NB4 (cell line): ENCODE results near the gene PAX8.
"Not testable (repeated sequence)": the region's sequence is repeated elsewhere in the genome, so short reads cannot be mapped to it uniquely, and the experiment has no call there.

Experiments used
- DNase-seq: peaks from one replicate; pipeline ENCODE4 v3.0.0; 2010; ENCODE audit warnings: low read depth
- H3K4me3 ChIP-seq: one replicate; pipeline ENCODE4 v1.5.1; 2011; ENCODE audit warnings: mild to moderate bottlenecking, low read depth, low read length, moderate library complexity
- MYC ChIP-seq: IDR thresholded peaks from 2 replicates; pipeline ENCODE4 v1.6.1; 2011; ENCODE audit warnings: low read depth, low read length
- POLR2A ChIP-seq: IDR thresholded peaks from 2 replicates; pipeline ENCODE4 v1.6.1; 2011; ENCODE audit warnings: mild to moderate bottlenecking; ENCODE audit not compliant: insufficient read length; ENCODE audit errors: extremely low read depth
- TF ChIP-seq, protein P1 (sequence below): IDR thresholded peaks from one replicate; pipeline ENCODE4 v1.5.1; 2012; ENCODE audit warnings: low read depth, low read length
- TF ChIP-seq, protein P2 (sequence below): IDR thresholded peaks from 2 replicates; pipeline ENCODE4 v1.6.1; 2011; ENCODE audit warnings: low read depth, low read length

PAX8 gene

DNA sequence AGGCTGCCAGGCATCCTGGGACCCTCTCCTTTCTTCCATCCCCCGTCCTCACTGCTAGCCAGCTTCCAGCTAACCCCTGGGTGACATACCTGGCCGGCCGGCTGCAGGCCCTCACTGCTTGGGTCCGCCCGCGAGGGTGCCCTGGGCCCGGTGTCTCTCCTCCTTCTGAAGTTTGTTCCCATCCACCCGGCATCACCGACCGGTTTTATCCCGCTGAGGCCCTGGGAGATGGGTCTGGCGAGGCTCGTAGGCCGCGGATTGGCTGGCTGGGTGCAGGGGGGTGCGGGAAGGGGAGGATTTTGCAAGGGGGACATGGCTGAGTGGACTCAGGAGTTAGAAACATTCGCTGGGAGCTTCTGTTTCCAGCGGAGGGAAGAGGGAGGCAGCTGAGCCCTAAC is at the start of gene PAX8:
PAX8 (minus strand) TSS at position 180 of the 398 bp plus-strand sequence. CDS start 527 bp downstream, outside the sequence.
- no peak for TF ChIP-seq MYC
- TF ChIP-seq POLR2A, result no peak
- TF ChIP-seq, protein P1, sequence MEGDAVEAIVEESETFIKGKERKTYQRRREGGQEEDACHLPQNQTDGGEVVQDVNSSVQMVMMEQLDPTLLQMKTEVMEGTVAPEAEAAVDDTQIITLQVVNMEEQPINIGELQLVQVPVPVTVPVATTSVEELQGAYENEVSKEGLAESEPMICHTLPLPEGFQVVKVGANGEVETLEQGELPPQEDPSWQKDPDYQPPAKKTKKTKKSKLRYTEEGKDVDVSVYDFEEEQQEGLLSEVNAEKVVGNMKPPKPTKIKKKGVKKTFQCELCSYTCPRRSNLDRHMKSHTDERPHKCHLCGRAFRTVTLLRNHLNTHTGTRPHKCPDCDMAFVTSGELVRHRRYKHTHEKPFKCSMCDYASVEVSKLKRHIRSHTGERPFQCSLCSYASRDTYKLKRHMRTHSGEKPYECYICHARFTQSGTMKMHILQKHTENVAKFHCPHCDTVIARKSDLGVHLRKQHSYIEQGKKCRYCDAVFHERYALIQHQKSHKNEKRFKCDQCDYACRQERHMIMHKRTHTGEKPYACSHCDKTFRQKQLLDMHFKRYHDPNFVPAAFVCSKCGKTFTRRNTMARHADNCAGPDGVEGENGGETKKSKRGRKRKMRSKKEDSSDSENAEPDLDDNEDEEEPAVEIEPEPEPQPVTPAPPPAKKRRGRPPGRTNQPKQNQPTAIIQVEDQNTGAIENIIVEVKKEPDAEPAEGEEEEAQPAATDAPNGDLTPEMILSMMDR, result no peak
- TF ChIP-seq, protein P2, sequence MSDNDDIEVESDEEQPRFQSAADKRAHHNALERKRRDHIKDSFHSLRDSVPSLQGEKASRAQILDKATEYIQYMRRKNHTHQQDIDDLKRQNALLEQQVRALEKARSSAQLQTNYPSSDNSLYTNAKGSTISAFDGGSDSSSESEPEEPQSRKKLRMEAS, result no peak
- H3K4me3 ChIP-seq, result no peak within 1 kb of the TSS
- DNase-seq, result no peak

GRCh38 chr2:113328043-113328442 is 49.3 kb upstream of the PAX8 start:
- no peak for DNase-seq
- TF ChIP-seq, protein P1, result no peak
- TF ChIP-seq MYC, result no peak
- TF ChIP-seq, protein P2, result no peak
- TF ChIP-seq POLR2A, result no peak
- no peak overlapping the region for H3K4me3 ChIP-seq

- not testable (repeated sequence) for H3K4me3 ChIP-seq
- peak; percentile 11 for DNase-seq
Observed at GRCh38 chr2:113325161-113325731, 46.5 kb upstream of the PAX8 start.

DNA sequence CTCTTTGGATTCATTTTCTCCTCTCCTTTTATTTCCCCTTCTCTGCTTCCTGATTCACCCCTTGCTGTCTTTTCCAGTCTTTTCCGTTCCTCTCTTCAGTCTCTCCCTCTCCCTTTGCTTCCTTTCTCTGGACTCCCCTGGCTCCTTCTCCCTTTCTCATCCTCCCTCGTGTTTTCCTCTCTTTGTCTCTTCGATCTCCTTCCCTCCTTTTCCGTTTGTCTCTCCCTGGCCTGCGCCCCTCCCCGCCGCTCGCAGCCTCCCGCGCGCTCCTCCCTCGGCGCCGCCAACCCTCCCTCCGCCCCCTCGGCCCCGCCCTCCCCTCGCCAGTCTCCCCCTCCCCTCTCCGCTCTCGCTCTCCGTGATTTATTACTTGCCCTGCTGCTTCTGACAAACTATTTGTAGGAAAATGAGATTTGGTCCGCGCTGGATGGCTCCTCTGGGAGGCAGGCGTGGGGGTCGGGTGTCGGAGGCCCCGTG is 46.0 kb upstream of the PAX8 start:
- TF ChIP-seq POLR2A (no peak), MYC (no peak)
- TF ChIP-seq, protein P2, result no peak
- TF ChIP-seq, protein P1, result no peak
- peak overlapping the region; percentile 40 for H3K4me3 ChIP-seq
- DNase-seq, result peak; percentile 67

DNA sequence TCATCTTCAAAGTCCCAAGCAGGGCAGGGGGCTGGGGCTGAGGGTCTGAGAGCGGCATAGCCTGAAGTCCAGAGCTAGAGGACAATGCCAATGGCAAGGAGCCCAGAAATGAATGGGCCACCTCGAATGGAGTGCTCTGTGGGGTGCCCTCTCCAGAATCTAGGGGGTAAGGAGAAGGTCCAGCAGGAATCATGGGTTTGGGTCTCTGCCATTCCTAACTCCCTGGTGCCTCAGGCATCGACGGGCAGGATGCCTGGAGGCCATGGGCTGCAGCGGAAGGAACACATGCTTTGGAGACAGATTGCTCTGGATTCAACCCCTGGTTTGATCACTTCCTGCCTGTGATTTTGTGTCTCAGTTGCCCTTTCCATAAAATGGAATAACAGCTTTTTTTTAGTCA is 44.4 kb upstream of the PAX8 start:
- DNase-seq, H3K4me3 ChIP-seq: not testable (repeated sequence)

DNA sequence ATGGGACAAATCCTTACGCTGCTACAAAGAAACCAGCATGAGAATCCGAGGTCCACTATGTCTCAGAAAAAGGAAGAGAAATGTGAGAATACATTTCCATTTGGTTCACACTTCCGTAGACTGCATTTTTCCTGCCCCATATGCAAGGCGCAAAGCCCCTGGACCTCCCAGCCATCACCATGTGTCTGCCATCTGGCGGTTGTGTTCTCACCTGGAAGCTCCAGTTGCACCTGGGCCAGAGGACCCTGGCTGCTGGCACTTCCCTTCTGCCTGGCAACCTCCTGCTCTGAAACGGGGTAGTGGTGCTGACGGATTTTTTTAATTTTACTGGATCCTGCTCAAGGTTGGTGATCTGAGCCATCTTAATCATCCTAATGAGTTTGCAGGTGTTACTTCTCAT is 41.4 kb upstream of the PAX8 start:
- DNase-seq, H3K4me3 ChIP-seq: not testable (repeated sequence)

DNA sequence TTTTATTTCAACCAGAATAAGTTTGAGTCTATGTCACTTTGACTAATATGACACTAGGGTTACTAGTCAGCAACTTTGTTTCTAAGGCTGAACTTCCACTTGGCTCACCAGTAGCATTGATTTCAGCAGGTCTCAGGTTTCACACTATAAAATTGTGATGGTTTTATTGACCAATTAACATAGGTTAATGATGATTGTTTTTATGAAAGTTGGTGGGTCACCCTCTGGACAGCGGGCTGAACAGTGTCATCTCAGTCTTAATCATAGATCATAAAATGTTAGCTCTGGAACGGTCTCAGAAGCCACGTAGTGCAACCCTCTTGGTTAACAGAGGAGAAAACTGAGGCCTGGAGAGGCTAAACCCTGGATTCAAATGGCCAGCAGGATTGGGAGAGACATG is 40.2 kb upstream of the PAX8 start:
- not testable (repeated sequence) for H3K4me3 ChIP-seq, DNase-seq

DNA sequence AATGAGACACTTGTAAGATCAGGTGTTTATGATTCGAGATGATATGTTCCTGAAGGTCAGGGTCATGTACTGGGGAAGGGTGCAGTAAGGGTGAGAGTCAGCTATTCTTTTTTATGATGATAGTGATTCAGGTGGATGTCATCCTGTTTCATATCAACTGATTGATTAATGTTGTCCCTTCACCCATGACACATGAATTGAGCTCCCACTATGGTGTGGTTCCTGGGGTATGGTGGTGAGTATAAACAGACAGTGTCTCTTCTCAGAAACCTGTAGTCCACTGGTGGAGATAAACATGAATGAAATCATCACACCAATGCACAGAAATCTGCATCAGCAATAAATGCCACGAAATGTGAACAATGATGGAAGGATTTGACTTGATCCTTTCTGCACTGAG is 37.4 kb upstream of the PAX8 start:
- no peak for DNase-seq
- H3K4me3 ChIP-seq, result no peak overlapping the region
- TF ChIP-seq, protein P2, result no peak
- TF ChIP-seq POLR2A, result no peak
- TF ChIP-seq, protein P1, result no peak
- no peak for TF ChIP-seq MYC

DNA sequence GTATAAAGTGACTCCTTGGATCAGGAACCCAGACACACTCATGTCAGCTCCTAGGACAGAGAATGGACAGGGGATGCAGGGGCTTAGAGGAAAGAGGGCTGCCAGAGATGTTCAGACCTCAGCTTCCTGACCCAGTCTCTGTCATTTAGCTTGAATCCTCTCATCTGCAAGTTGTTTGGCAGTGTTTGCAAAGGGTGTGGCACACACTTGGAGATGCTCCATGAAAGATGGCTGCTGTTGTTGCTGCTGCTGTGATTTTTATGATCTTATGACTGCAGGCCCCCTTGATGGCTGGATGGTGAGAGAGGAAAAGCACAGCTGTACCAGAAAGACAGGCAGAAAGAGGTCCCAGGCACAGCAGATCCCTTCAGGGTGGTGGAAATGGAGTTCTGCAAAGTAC is 35.9 kb upstream of the PAX8 start:
- H3K4me3 ChIP-seq, DNase-seq: not testable (repeated sequence)

GRCh38 chr2:113314176-113314575 is 35.5 kb upstream of the PAX8 start:
- not testable (repeated sequence) for H3K4me3 ChIP-seq, DNase-seq

DNA sequence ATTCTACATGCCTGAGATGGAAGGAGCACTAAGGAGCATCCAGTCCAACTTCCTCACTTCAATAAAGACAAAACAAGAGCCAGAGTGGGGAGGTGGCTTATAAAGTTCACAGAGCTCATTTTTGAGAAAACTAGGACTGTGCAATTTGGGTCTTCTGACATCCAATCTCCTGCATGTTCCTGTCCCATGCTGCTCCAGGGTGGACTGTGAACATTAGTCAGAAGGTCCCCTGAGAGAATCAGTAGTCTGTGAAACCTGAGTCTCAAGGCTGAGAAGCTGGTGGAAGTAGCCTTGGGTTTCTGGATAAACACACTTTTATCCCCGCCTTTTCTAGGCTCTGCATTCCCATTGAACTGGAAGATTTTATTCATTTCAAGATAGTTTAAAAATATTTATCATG is 33.1 kb upstream of the PAX8 start:
- not testable (repeated sequence) for DNase-seq, H3K4me3 ChIP-seq

DNA sequence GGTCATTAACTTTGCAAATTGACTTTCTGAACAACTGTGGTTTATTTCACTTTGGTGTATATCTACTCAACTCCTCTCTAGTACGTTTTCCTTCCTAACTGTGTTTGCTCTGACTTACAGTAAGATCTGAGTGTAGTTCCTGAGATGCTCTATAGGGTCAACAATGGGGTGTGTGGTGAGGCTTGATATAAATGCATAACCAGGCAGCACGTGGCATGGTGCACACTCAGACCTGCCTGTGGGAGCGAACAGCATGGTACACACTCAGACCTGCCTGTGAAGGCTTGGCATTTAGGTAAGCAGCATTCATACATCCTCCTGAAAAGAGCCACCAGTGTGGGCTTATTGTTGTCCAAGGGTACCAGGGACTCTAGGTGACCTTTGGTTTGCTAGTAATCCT is 32.5 kb upstream of the PAX8 start:
- H3K4me3 ChIP-seq, DNase-seq: not testable (repeated sequence)
